Loucy (cell line): ENCODE data around the gene TJP3.

Experiments used
- EZH2phosphoT487 ChIP-seq: fragments of 200-600 bp; IDR thresholded peaks from 2 replicates; pipeline ENCODE4 v1.6.1; 2018; ENCODE audit warnings: antibody characterized with exemption, mild to moderate bottlenecking, moderate library complexity, borderline replicate concordance
- TF ChIP-seq, protein P1 (sequence below): fragments of 200-600 bp; sonication (generic); conservative IDR thresholded peaks from 2 replicates; pipeline ENCODE4 v1.5.1; 2014; ENCODE audit warnings: mild to moderate bottlenecking, antibody characterized with exemption, low read length

DNA sequence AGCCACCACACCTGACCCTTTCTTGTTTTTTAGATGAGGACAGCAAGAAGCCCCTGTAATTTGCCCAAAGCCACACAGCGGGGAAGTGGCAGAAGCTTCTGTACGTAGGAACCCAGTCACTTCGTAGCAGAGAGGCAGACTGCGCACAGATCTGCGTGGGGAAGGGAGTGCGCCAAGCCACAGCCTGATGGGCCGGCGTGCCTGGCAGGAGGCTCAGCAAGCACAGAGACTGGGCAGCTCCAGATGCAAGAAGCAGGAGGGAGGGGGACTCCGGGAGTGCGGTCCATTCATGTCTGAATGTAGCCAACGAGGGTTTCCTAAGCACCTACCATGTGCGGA lies 347 bp upstream of the TJP3 start:
- TF ChIP-seq, protein P1, sequence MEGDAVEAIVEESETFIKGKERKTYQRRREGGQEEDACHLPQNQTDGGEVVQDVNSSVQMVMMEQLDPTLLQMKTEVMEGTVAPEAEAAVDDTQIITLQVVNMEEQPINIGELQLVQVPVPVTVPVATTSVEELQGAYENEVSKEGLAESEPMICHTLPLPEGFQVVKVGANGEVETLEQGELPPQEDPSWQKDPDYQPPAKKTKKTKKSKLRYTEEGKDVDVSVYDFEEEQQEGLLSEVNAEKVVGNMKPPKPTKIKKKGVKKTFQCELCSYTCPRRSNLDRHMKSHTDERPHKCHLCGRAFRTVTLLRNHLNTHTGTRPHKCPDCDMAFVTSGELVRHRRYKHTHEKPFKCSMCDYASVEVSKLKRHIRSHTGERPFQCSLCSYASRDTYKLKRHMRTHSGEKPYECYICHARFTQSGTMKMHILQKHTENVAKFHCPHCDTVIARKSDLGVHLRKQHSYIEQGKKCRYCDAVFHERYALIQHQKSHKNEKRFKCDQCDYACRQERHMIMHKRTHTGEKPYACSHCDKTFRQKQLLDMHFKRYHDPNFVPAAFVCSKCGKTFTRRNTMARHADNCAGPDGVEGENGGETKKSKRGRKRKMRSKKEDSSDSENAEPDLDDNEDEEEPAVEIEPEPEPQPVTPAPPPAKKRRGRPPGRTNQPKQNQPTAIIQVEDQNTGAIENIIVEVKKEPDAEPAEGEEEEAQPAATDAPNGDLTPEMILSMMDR = no peak
- TF ChIP-seq EZH2phosphoT487 = no peak
